PC-9 (cell line): ENCODE measurements around the gene ITPRIP. TPM values are rescaled to one million over a fixed set of nuclear protein-coding genes. Genes with fewer than 3 reads are reported as not detected.

ENCODE experiments used
- BruUV-seq: library from RNA; stranded (reverse); fragments of 400-500 nt; replicated peaks from 2 replicates; lab custom pipeline; 2021; lab: Mats Ljungman, UMichigan
- CTCF ChIA-PET: fragments of 300-600 bp; sonication (Branson Sonifier 250); formaldehyde crosslinking; loops from one replicate; lab custom pipeline; 2022; ENCODE audit warnings: antibody characterized with exemption; lab: Charles Lee
- POLR2A ChIA-PET: fragments of 300-600 bp; sonication (Branson Sonifier 250); formaldehyde crosslinking; loops from one replicate; lab custom pipeline; 2022; ENCODE audit warnings: antibody characterized with exemption; ENCODE audit not compliant: unreplicated experiment; lab: Charles Lee
- DNase-seq, 2 experiments: peaks; one replicate each; pipeline versions ENCODE4 v3.0.0 to v3.0.0-alpha.2; 2015 to 2022; ENCODE audit warnings: mixed read lengths in 1 of 2
- H2AFZ ChIP-seq: fragments of 200-600 bp; sonication (generic); 2 replicates; pipeline ENCODE4 v1.8.1; 2017; ENCODE audit warnings: antibody characterized with exemption
- H3F3A ChIP-seq: fragments of 200-600 bp; sonication (generic); 2 replicates; pipeline ENCODE4 v1.8.1; 2017; ENCODE audit warnings: antibody characterized with exemption, mild to moderate bottlenecking, low read depth; ENCODE audit not compliant: insufficient read depth
- H3K27ac ChIP-seq: fragments of 200-600 bp; sonication (generic); 2 replicates; pipeline ENCODE4 v1.6.1; 2016; ENCODE audit warnings: mixed run types
- H3K27me3 ChIP-seq: fragments of 200-600 bp; sonication (generic); 2 replicates; pipeline ENCODE4 v1.6.1; 2016; ENCODE audit warnings: low read depth, mixed run types; ENCODE audit not compliant: insufficient read depth
- H3K36me3 ChIP-seq: fragments of 200-600 bp; sonication (generic); 2 replicates; pipeline ENCODE4 v1.6.1; 2016; ENCODE audit warnings: low read depth, mixed run types
- H3K4me1 ChIP-seq: fragments of 200-600 bp; sonication (generic); replicated peaks from 2 replicates; pipeline ENCODE4 v1.6.1; 2016; ENCODE audit warnings: mixed run types; ENCODE audit not compliant: insufficient read depth
- H3K4me2 ChIP-seq: fragments of 200-600 bp; sonication (generic); 2 replicates; pipeline ENCODE4 v1.6.1; 2017; ENCODE audit warnings: mixed run types
- H3K4me3 ChIP-seq: fragments of 200-600 bp; sonication (generic); 2 replicates; pipeline ENCODE4 v1.6.1; 2016; ENCODE audit warnings: mixed run types
- H3K79me2 ChIP-seq: fragments of 200-600 bp; sonication (generic); 2 replicates; pipeline ENCODE4 v1.6.1; 2017; ENCODE audit warnings: low read depth, mixed run types
- H3K9me2 ChIP-seq: fragments of 200-600 bp; sonication (generic); 2 replicates; pipeline ENCODE4 v1.8.1; 2017; ENCODE audit warnings: mild to moderate bottlenecking; ENCODE audit not compliant: insufficient read depth
- H3K9me3 ChIP-seq: fragments of 200-600 bp; sonication (generic); 2 replicates; pipeline ENCODE4 v1.8.1; 2016; ENCODE audit warnings: low read depth; ENCODE audit not compliant: insufficient read depth
- H4K20me1 ChIP-seq: fragments of 200-600 bp; sonication (generic); 2 replicates; pipeline ENCODE4 v1.8.1; 2017; ENCODE audit not compliant: insufficient read depth
- EZH2 ChIP-seq: fragments of 200-600 bp; sonication (generic); IDR thresholded peaks from 2 replicates; pipeline ENCODE4 v1.8.0; 2017; ENCODE audit warnings: antibody characterized with exemption, low read depth
- intact Hi-C: fragments of 100-400 bp; cut with micrococcal nuclease; formaldehyde crosslinking; loops from one replicate; pipeline ENCODE4 v1.10.0; 2022; ENCODE audit not compliant: unreplicated experiment
- total RNA-seq: library from RNA; stranded (reverse); gene quantifications from 2 replicates; pipeline ENCODE4 v1.2.3, GENCODE V29; 2021
- TF ChIP-seq, protein P1 (sequence below): fragments of 200-600 bp; sonication (generic); conservative IDR thresholded peaks from 2 replicates; pipeline ENCODE4 v1.6.1; 2017; ENCODE audit warnings: mixed run types, antibody characterized with exemption, mild to moderate bottlenecking, moderate library complexity

Gene ITPRIP
- total RNA-seq, 1 experiment from 2014 or later = 6.7 TPM

DNA sequence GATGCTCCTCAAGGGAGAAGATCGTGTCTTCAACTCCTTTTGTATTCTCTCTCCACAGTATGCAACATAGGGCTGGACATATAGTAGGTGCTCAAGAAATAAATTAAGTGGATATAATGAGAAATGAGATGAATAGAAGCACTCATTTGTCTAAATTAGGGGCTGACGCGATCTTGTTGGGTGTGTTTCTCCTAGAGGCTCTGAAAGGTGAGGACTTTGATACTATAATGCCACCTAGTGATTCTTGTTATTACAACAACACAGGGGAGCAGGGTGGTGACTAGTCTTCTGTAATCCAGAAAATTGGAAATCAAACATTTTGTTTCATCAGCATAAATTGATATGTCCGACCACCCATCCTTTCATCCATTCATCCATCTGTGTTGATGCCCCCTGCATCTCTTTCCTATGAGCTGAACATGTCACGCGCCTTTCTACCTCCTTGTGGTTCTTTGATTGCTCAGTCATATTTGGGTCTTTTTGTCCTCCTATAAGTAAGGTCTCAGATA, 11.9 kb upstream of the ITPRIP start:
- peaks cover 30% of the 10 kb centered on the region for H3K4me1 ChIP-seq
- H3K36me3 ChIP-seq = no peaks in the 10 kb centered on the region
- H2AFZ ChIP-seq = peak overlapping the region; percentile 53
- POLR2A ChIA-PET = interaction anchor here (0.6 kb wide), 1 partner anchor 11 kb away, joined by 3 read pairs; no protein-coding TSS in a partner anchor
- no peaks in the 10 kb centered on the region for H3K79me2 ChIP-seq
- TF ChIP-seq, protein P1, sequence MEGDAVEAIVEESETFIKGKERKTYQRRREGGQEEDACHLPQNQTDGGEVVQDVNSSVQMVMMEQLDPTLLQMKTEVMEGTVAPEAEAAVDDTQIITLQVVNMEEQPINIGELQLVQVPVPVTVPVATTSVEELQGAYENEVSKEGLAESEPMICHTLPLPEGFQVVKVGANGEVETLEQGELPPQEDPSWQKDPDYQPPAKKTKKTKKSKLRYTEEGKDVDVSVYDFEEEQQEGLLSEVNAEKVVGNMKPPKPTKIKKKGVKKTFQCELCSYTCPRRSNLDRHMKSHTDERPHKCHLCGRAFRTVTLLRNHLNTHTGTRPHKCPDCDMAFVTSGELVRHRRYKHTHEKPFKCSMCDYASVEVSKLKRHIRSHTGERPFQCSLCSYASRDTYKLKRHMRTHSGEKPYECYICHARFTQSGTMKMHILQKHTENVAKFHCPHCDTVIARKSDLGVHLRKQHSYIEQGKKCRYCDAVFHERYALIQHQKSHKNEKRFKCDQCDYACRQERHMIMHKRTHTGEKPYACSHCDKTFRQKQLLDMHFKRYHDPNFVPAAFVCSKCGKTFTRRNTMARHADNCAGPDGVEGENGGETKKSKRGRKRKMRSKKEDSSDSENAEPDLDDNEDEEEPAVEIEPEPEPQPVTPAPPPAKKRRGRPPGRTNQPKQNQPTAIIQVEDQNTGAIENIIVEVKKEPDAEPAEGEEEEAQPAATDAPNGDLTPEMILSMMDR = peak; percentile 67
- TF ChIP-seq EZH2 = no peak
- peak overlapping the region; percentile 71 for H3K4me2 ChIP-seq
- peaks cover 9% of the 10 kb centered on the region; the same call in 1 of the 2 replicates for H3F3A ChIP-seq
- no peaks in the 10 kb centered on the region for H3K9me3 ChIP-seq
- H3K9me2 ChIP-seq = no peaks in the 10 kb centered on the region
- peak in 1 of 2 experiments; percentile 58 for DNase-seq
- CTCF ChIA-PET = interaction anchor here (0.7 to 2.7 kb wide), 2 partner anchors 59 to 93 kb away, joined by 4 to 10 read pairs; no protein-coding TSS in a partner anchor
- no TSS peak for BruUV-seq
- intact Hi-C loops = loop anchor here (1.0 to 5.0 kb wide), 4 partner anchors 45 to 463 kb away; no protein-coding TSS in a partner anchor
- H3K27ac ChIP-seq = peak overlapping the region; percentile 83
- H3K4me3 ChIP-seq = peak overlapping the region; percentile 40; the same call in 1 of the 2 replicates
- no peaks in the 10 kb centered on the region for H4K20me1 ChIP-seq
- H3K27me3 ChIP-seq = peaks cover 3% of the 10 kb centered on the region; the same call in 1 of the 2 replicates

- H2AFZ ChIP-seq = peak overlapping the region; percentile 53
- DNase-seq = peak in 1 of 2 experiments; percentile 78
- H4K20me1 ChIP-seq = no peaks in the 10 kb centered on the region
- H3K27me3 ChIP-seq = peaks cover 3% of the 10 kb centered on the region; the same call in 1 of the 2 replicates
- peaks cover 9% of the 10 kb centered on the region; the same call in 1 of the 2 replicates for H3F3A ChIP-seq
- TF ChIP-seq, protein P1 = no peak
- TF ChIP-seq EZH2 = no peak
- no peaks in the 10 kb centered on the region for H3K9me3 ChIP-seq
- H3K36me3 ChIP-seq = no peaks in the 10 kb centered on the region
- peaks cover 30% of the 10 kb centered on the region for H3K4me1 ChIP-seq
- intact Hi-C loops = loop anchor here (1.0 to 5.0 kb wide), 4 partner anchors 44 to 462 kb away; no protein-coding TSS in a partner anchor
- no peaks in the 10 kb centered on the region for H3K79me2 ChIP-seq
- H3K27ac ChIP-seq = peak overlapping the region; percentile 83
- no TSS peak for BruUV-seq
- peak overlapping the region; percentile 71 for H3K4me2 ChIP-seq
- peak overlapping the region; percentile 40; the same call in 1 of the 2 replicates for H3K4me3 ChIP-seq
- POLR2A ChIA-PET = interaction anchor here (0.6 kb wide), 1 partner anchor 11 kb away, joined by 3 read pairs; no protein-coding TSS in a partner anchor
- H3K9me2 ChIP-seq = no peaks in the 10 kb centered on the region
- CTCF ChIA-PET = interaction anchor here (2.7 kb wide), 1 partner anchor 58 kb away, joined by 10 read pairs; no protein-coding TSS in a partner anchor
Measured at GRCh38 chr10:104349623-104350126, 11.4 kb upstream of the ITPRIP start.

DNA sequence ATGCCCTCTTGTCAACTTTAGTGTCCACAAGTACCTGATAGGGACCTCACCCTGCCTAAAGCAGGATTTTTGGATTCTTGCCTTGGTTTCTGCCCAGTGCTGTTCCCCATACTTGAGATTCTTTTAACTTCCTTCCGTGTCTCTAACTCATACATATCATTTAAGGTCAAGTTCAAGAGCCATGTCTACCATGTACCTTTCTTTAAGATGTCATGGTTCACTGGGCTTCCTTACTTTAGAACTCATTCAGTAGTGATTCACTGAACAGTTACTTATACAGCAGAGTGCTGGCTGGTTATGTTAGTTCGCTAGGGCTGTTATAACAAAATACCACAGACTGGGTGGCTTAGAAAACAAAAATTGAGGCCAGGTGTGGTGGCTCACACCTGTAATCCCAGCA, 10.3 kb upstream of the ITPRIP start:
- H3K9me3 ChIP-seq = no peaks in the 10 kb centered on the region
- H3K36me3 ChIP-seq = no peaks in the 10 kb centered on the region
- POLR2A ChIA-PET = no interaction called here
- H3K4me2 ChIP-seq = no peak overlapping the region
- no peaks in the 10 kb centered on the region for H3K9me2 ChIP-seq
- no peak for TF ChIP-seq EZH2
- TF ChIP-seq, protein P1 = no peak
- no peak for DNase-seq
- intact Hi-C loops = no loop called here
- peak overlapping the region; percentile 83; the same call in 1 of the 2 replicates for H3K27ac ChIP-seq
- H2AFZ ChIP-seq = no peak overlapping the region
- H4K20me1 ChIP-seq = no peaks in the 10 kb centered on the region
- H3K4me1 ChIP-seq = peaks cover 30% of the 10 kb centered on the region
- no peaks in the 10 kb centered on the region for H3K27me3 ChIP-seq
- BruUV-seq = no TSS peak
- CTCF ChIA-PET = interaction anchor here (0.6 kb wide), 1 partner anchor 56 kb away, joined by 6 read pairs; no protein-coding TSS in a partner anchor
- H3F3A ChIP-seq = peaks cover 9% of the 10 kb centered on the region; the same call in 1 of the 2 replicates
- H3K4me3 ChIP-seq = no peak overlapping the region
- no peaks in the 10 kb centered on the region for H3K79me2 ChIP-seq
